ENCODE data around the gene NPC1L1.

The NPC1L1 gene

DNA sequence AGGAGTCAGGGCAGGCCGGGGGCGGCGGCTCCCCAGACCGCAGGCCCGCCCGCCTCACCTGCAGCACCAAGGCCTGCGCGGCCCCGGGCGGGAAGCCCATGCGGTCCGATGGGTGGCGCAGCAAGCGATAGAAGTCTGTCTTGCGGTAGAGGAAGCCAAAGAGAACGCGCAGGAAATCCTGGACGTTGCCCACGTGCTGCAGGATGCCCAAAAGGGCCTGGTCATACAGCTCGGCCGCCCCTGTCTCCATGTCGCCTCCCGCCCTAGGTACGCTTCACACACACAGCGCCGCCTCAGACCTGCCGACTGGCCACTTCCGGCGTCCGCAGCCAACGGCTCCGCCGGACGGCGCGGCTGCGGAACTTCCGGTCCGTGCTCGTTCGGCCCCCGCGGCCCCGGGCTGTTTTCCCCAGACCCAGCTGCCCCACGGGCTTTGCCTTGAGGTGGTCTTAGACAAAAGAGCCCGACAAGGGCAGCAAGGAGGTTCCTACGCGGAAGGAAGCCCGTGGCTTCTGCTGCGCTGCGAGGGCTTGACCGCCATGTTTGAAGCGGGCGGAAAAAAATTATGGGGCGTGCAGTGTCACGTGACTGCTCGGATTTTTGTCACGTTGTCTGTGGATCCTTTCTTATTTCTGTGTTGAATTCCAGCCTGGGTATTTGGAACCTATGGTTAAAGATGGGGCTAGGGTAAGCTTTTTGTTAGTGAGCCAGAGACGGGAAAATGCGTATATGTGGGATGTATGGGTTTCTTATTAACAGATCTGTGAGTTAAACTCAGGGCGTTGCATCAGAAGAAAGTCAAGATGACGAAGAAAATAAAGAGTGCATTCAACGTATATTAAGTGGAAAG is 50.6 kb downstream of the NPC1L1 start, which contains the start of gene NUDCD3 (continued):
- TF ChIP-seq, protein P1, sequence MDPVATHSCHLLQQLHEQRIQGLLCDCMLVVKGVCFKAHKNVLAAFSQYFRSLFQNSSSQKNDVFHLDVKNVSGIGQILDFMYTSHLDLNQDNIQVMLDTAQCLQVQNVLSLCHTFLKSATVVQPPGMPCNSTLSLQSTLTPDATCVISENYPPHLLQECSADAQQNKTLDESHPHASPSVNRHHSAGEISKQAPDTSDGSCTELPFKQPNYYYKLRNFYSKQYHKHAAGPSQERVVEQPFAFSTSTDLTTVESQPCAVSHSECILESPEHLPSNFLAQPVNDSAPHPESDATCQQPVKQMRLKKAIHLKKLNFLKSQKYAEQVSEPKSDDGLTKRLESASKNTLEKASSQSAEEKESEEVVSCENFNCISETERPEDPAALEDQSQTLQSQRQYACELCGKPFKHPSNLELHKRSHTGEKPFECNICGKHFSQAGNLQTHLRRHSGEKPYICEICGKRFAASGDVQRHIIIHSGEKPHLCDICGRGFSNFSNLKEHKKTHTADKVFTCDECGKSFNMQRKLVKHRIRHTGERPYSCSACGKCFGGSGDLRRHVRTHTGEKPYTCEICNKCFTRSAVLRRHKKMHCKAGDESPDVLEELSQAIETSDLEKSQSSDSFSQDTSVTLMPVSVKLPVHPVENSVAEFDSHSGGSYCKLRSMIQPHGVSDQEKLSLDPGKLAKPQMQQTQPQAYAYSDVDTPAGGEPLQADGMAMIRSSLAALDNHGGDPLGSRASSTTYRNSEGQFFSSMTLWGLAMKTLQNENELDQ (tag by site-specific recombination; IDR thresholded peaks at IDR 0.05; ENCODE audit: low read depth), result no peak
- TF ChIP-seq SP7 (tag by site-specific recombination; IDR thresholded peaks at IDR 0.05) (peak; percentile 91), PRDM4 (tag by site-specific recombination; IDR thresholded peaks at IDR 0.05) (no peak; the same call in 1 of the 2 replicates), SP3 (tag by site-specific recombination; IDR thresholded peaks at IDR 0.05) (peak; percentile 86), ZNF621 (tag by site-specific recombination; IDR thresholded peaks at IDR 0.05) (no peak), ZSCAN4 (tag by site-specific recombination; IDR thresholded peaks at IDR 0.05) (peak; percentile 52), HOXA7 (CRISPR knock-in tag; IDR thresholded peaks at IDR 0.05; ENCODE audit: borderline replicate concordance) (no peak), ZNF514 (tag by site-specific recombination; IDR thresholded peaks at IDR 0.05) (no peak), ZNF202 (tag by site-specific recombination; IDR thresholded peaks at IDR 0.05; ENCODE audit: borderline replicate concordance) (no peak), ZNF843 (tag by site-specific recombination; IDR thresholded peaks at IDR 0.05) (peak; percentile 75; the same call in 1 of the 2 replicates), ZNF146 (tag by site-specific recombination; IDR thresholded peaks at IDR 0.05) (0 out of 2 replicates have a peak, but pooled peaks have one; percentile 29), ZNF335 (tag by site-specific recombination; conservative IDR thresholded peaks at IDR 0.05) (peak; percentile 93), ZNF324 (tag by site-specific recombination; IDR thresholded peaks at IDR 0.05) (peak; percentile 89)
- TF ChIP-seq, protein P2, sequence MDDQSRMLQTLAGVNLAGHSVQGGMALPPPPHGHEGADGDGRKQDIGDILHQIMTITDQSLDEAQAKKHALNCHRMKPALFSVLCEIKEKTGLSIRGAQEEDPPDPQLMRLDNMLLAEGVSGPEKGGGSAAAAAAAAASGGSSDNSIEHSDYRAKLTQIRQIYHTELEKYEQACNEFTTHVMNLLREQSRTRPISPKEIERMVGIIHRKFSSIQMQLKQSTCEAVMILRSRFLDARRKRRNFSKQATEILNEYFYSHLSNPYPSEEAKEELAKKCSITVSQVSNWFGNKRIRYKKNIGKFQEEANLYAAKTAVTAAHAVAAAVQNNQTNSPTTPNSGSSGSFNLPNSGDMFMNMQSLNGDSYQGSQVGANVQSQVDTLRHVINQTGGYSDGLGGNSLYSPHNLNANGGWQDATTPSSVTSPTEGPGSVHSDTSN (CRISPR knock-in tag; IDR thresholded peaks at IDR 0.05), result peak; percentile 76; the same call in 1 of the 2 replicates

DNA sequence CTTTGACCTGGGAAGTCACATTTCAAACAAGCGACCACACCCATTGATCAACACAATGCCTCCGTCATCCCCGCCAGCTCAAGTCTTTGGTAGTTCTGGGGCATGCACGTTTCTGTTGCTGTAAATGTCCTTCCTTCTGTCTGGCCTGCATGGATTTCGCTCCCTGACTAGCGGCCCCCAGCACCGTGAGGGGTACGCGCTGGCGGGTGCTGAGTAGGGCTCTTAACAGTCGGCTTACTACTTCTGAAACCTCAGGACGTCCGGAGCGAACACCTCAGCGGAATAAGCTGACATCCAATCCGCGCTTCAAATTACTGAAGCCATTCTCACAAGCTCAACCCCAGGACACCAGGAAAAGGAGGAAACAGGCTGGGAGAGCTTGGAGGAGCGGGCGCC is 51.2 kb downstream of the NPC1L1 start:
- no peaks in the 10 kb centered on the region for H3K9me3 ChIP-seq (ENCODE audit: control insufficient read depth, insufficient read depth, low read depth, low read length)
- H3K27ac ChIP-seq (ENCODE audit: extremely low read depth, low read depth, low read length), result peak overlapping the region; percentile 88
- no peak for TF ChIP-seq ZBTB20 (tag by site-specific recombination; IDR thresholded peaks at IDR 0.05)
- 0 out of 2 replicates have a peak, but pooled peaks have one; percentile 17 for TF ChIP-seq MYNN (tag by site-specific recombination; IDR thresholded peaks at IDR 0.05; ENCODE audit: borderline replicate concordance)
- peaks cover 3 to 14% of the 10 kb centered on the region in 2 experiments; a peak in 2 of 3 replicates for H3K36me3 ChIP-seq (ENCODE audit: control insufficient read depth in 2 of 2, insufficient read depth in 1 of 2, low read length in 2 of 2)
- ChIA-PET POLR2A (interaction anchor here (0.6 to 2.1 kb wide), 5 partner anchors 45 to 92 kb away, joined by 3 to 11 read pairs (median 4); partner anchors contain the start of genes DDX56 and TMED4), CTCF (interaction anchor here (0.8 to 2.3 kb wide), 4 partner anchors 10 to 75 kb away, joined by 3 to 10 read pairs (median 6); no protein-coding TSS in a partner anchor)
- peak overlapping the region; percentile 94 for H3K4me3 ChIP-seq (ENCODE audit: low read depth, low read length)
- H3K4me1 ChIP-seq (ENCODE audit: control insufficient read depth, insufficient read depth, low read length), result peaks cover 3% of the 10 kb centered on the region; the same call in 1 of the 2 replicates

Data from HEK293 (cell line).